WTC11 (cell line): ENCODE results near the gene PDE4A.

Experiments
- ATF1 ChIP-seq: sonication (generic); formaldehyde crosslinking; IDR thresholded peaks from 2 replicates; pipeline ENCODE4 v1.8.1; 2023; ENCODE audit warnings: mild to moderate bottlenecking, moderate library complexity, missing genetic modification reagents
- ATF2 ChIP-seq: sonication (generic); formaldehyde crosslinking; IDR thresholded peaks from 2 replicates; pipeline ENCODE4 v1.8.1; 2022; ENCODE audit warnings: low read depth, missing genetic modification reagents, borderline replicate concordance
- CREB1 ChIP-seq: sonication (generic); formaldehyde crosslinking; IDR thresholded peaks from 2 replicates; pipeline ENCODE4 v1.8.0; 2023; ENCODE audit warnings: mild to moderate bottlenecking, missing genetic modification reagents
- CTCF ChIP-seq: fragments of 200-600 bp; IDR thresholded peaks from 2 replicates; pipeline ENCODE4 v1.8.0; 2022; ENCODE audit warnings: antibody characterized with exemption
- ELF4 ChIP-seq: sonication (generic); formaldehyde crosslinking; IDR thresholded peaks from 2 replicates; pipeline ENCODE4 v1.8.1; 2022; ENCODE audit warnings: low read depth, mild to moderate bottlenecking, moderate library complexity, missing genetic modification reagents
- GABPB1 ChIP-seq: sonication (generic); formaldehyde crosslinking; IDR thresholded peaks from 2 replicates; pipeline ENCODE4 v1.8.1; 2023; ENCODE audit warnings: mild to moderate bottlenecking, missing genetic modification reagents
- IRF2 ChIP-seq: sonication (generic); formaldehyde crosslinking; IDR thresholded peaks from 2 replicates; pipeline ENCODE4 v1.8.0; 2022; ENCODE audit warnings: low read depth, missing genetic modification reagents, borderline replicate concordance
- NFYB ChIP-seq: sonication (generic); formaldehyde crosslinking; conservative IDR thresholded peaks from 2 replicates; pipeline ENCODE4 v1.8.0; 2022; ENCODE audit warnings: low read depth, missing genetic modification reagents
- NR1H2 ChIP-seq: sonication (generic); formaldehyde crosslinking; IDR thresholded peaks from 2 replicates; pipeline ENCODE4 v1.9.0; 2021; ENCODE audit warnings: mild to moderate bottlenecking, moderate library complexity, missing genetic modification reagents
- PRRX2 ChIP-seq: fragments of 250-450 bp; sonication (Bioruptor Pico); IDR thresholded peaks from 2 replicates; pipeline ENCODE4 v1.8.0; 2021; ENCODE audit warnings: mild to moderate bottlenecking
- TF ChIP-seq, protein P1 (sequence below): sonication (generic); formaldehyde crosslinking; IDR thresholded peaks from 2 replicates; pipeline ENCODE4 v1.8.1; 2023; ENCODE audit warnings: mild to moderate bottlenecking, missing genetic modification reagents, moderate library complexity
- TF ChIP-seq, protein P2 (sequence below): sonication (generic); formaldehyde crosslinking; IDR thresholded peaks from 2 replicates; pipeline ENCODE4 v1.8.0; 2022; ENCODE audit warnings: mild to moderate bottlenecking, missing genetic modification reagents
- TF ChIP-seq, protein P3 (sequence below): sonication (generic); formaldehyde crosslinking; IDR thresholded peaks from 2 replicates; pipeline ENCODE4 v1.8.0; 2023; ENCODE audit warnings: mild to moderate bottlenecking, missing genetic modification reagents
- TF ChIP-seq, protein P4 (sequence below): sonication (generic); formaldehyde crosslinking; IDR thresholded peaks from 2 replicates; pipeline ENCODE4 v1.8.1; 2022; ENCODE audit warnings: mild to moderate bottlenecking, missing genetic modification reagents, moderate library complexity, borderline replicate concordance

- TF ChIP-seq CTCF (no peak), ATF2 (CRISPR knock-in tag) (no peak), NFYB (CRISPR knock-in tag) (no peak), CREB1 (CRISPR knock-in tag) (no peak), PRRX2 (no peak), NR1H2 (CRISPR knock-in tag) (no peak), GABPB1 (CRISPR knock-in tag) (no peak), IRF2 (CRISPR knock-in tag) (no peak), ATF1 (CRISPR knock-in tag) (no peak), ELF4 (no peak)
- TF ChIP-seq, protein P1, sequence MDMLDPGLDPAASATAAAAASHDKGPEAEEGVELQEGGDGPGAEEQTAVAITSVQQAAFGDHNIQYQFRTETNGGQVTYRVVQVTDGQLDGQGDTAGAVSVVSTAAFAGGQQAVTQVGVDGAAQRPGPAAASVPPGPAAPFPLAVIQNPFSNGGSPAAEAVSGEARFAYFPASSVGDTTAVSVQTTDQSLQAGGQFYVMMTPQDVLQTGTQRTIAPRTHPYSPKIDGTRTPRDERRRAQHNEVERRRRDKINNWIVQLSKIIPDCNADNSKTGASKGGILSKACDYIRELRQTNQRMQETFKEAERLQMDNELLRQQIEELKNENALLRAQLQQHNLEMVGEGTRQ = no peak
- TF ChIP-seq, protein P2, sequence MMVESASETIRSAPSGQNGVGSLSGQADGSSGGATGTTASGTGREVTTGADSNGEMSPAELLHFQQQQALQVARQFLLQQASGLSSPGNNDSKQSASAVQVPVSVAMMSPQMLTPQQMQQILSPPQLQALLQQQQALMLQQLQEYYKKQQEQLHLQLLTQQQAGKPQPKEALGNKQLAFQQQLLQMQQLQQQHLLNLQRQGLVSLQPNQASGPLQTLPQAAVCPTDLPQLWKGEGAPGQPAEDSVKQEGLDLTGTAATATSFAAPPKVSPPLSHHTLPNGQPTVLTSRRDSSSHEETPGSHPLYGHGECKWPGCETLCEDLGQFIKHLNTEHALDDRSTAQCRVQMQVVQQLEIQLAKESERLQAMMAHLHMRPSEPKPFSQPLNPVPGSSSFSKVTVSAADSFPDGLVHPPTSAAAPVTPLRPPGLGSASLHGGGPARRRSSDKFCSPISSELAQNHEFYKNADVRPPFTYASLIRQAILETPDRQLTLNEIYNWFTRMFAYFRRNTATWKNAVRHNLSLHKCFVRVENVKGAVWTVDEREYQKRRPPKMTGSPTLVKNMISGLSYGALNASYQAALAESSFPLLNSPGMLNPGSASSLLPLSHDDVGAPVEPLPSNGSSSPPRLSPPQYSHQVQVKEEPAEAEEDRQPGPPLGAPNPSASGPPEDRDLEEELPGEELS (CRISPR knock-in tag) = no peak
- TF ChIP-seq, protein P3, sequence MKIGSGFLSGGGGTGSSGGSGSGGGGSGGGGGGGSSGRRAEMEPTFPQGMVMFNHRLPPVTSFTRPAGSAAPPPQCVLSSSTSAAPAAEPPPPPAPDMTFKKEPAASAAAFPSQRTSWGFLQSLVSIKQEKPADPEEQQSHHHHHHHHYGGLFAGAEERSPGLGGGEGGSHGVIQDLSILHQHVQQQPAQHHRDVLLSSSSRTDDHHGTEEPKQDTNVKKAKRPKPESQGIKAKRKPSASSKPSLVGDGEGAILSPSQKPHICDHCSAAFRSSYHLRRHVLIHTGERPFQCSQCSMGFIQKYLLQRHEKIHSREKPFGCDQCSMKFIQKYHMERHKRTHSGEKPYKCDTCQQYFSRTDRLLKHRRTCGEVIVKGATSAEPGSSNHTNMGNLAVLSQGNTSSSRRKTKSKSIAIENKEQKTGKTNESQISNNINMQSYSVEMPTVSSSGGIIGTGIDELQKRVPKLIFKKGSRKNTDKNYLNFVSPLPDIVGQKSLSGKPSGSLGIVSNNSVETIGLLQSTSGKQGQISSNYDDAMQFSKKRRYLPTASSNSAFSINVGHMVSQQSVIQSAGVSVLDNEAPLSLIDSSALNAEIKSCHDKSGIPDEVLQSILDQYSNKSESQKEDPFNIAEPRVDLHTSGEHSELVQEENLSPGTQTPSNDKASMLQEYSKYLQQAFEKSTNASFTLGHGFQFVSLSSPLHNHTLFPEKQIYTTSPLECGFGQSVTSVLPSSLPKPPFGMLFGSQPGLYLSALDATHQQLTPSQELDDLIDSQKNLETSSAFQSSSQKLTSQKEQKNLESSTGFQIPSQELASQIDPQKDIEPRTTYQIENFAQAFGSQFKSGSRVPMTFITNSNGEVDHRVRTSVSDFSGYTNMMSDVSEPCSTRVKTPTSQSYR (CRISPR knock-in tag) = no peak
- TF ChIP-seq, protein P4, sequence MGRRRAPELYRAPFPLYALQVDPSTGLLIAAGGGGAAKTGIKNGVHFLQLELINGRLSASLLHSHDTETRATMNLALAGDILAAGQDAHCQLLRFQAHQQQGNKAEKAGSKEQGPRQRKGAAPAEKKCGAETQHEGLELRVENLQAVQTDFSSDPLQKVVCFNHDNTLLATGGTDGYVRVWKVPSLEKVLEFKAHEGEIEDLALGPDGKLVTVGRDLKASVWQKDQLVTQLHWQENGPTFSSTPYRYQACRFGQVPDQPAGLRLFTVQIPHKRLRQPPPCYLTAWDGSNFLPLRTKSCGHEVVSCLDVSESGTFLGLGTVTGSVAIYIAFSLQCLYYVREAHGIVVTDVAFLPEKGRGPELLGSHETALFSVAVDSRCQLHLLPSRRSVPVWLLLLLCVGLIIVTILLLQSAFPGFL = no peak
Observed at GRCh38 chr19:10428996-10429381, 8.7 kb downstream of the PDE4A start.
